HL-60 (cell line): ENCODE results near the gene FGF21.

Experiments
- CTCF ChIP-seq: IDR thresholded peaks from one replicate; pipeline ENCODE4 v1.5.1; 2011; ENCODE audit warnings: low read length, control low read depth, inconsistent platforms; ENCODE audit not compliant: insufficient read depth
- POLR2AphosphoS5 ChIP-seq: IDR thresholded peaks from 2 replicates; pipeline ENCODE4 v1.6.1; 2012; ENCODE audit warnings: low read depth

- TF ChIP-seq CTCF (no peak), POLR2AphosphoS5 (no peak)
Observed at GRCh38 chr19:48737360-48737998, 17.8 kb upstream of the FGF21 start.
